OCI-LY1 (cell line): ENCODE data around the gene TK2.

Source experiments
- CTCF ChIP-seq: fragments of 200-600 bp; sonication (generic), shearing (Covaris generic); IDR thresholded peaks from 2 replicates; pipeline ENCODE4 v1.5.1; 2017; ENCODE audit warnings: mild to moderate bottlenecking, antibody characterized with exemption, low read length, moderate library complexity, mixed read lengths
- EZH2 ChIP-seq: fragments of 200-600 bp; sonication (generic), shearing (Covaris generic); IDR thresholded peaks from 2 replicates; pipeline ENCODE4 v1.8.0; 2017; ENCODE audit warnings: borderline replicate concordance, mixed run types, mild to moderate bottlenecking, antibody characterized with exemption, low read length, moderate library complexity, mixed read lengths

DNA sequence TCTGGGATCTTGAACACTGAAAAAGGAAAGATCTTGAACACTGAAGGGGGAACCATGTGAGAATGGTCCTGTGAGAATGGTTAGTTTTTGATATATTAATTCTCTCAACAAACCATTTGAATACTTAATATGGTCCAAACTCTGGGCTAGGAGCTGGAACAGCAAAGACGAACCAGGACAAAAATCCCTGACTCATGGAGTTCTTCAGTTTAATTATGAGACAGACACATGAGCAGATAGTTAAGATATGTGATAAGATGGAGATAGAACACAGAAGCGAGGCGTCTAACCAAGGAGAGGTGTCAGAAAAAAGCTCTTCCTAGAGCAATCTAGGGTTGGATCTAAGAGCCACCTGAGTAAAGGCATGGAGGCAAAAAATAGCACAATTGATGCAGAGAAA, 4.1 kb upstream of the TK2 start:
- TF ChIP-seq EZH2 (no peak), CTCF (no peak)
